ENCODE results near the gene SH3GL1. TPM values are rescaled to one million over a fixed set of nuclear protein-coding genes. Genes with fewer than 3 reads are reported as not detected.

SH3GL1 gene
- total and polyA plus RNA-seq, 2 experiments from 2014 or later: 73.1 to 89.5 TPM

GRCh38 chr19:4328243-4328990 is 71.9 kb downstream of the SH3GL1 start:
- Histone ChIP-seq H3K36me3 (ENCODE audit: insufficient read depth) (no peaks in the 10 kb centered on the region), H3K9me2 (ENCODE audit: insufficient read depth) (no peaks in the 10 kb centered on the region), H3K4me1 (ENCODE audit: insufficient read depth) (peaks cover 3% of the 10 kb centered on the region; the same call in 1 of the 2 replicates), H3K27ac (ENCODE audit: low read depth) (peak overlapping the region; percentile 84; the same call in 1 of the 2 replicates), H3K4me3 (peak overlapping the region; percentile 78), H3K79me2 (replicated peaks; ENCODE audit: insufficient read depth) (no peaks in the 10 kb centered on the region), H3F3A (replicated peaks; ENCODE audit: low read depth) (peaks cover 6% of the 10 kb centered on the region; the same call in 1 of the 2 replicates), H3K4me2 (peak overlapping the region; percentile 95), H4K20me1 (replicated peaks; ENCODE audit: insufficient read depth) (no peaks in the 10 kb centered on the region; the same call in 1 of the 2 replicates), H2AFZ (peak overlapping the region; percentile 85), H3K27me3 (ENCODE audit: insufficient read depth) (no peaks in the 10 kb centered on the region)
- DNase-seq (ENCODE audit: low spot score) (peak; percentile 96), ATAC-seq (peak; percentile 50)
- Mint-ChIP-seq H3K27ac (peak overlapping the region; percentile 87; the same call in 1 of the 2 replicates), H3K4me1 (peaks cover 18% of the 10 kb centered on the region), H3K4me3 (peak overlapping the region; percentile 86), H3K9me3 (no peaks in the 10 kb centered on the region), H3K36me3 (ENCODE audit: low read depth) (peaks cover 9% of the 10 kb centered on the region), H3K27me3 (ENCODE audit: insufficient read depth, low read depth, poor library complexity) (peaks cover 30% of the 10 kb centered on the region)
- peak; percentile 98 for TF ChIP-seq POLR2AphosphoS5 (IDR thresholded peaks at IDR 0.05; ENCODE audit: low read depth)
- no peak for TF ChIP-seq EZH2 (IDR thresholded peaks at IDR 0.05; ENCODE audit: low read depth, unreplicated experiment)
- TF ChIP-seq REST (IDR thresholded peaks at IDR 0.05; ENCODE audit: unreplicated experiment): no peak
- TF ChIP-seq STAT1 (IDR thresholded peaks at IDR 0.05; ENCODE audit: unreplicated experiment): peak; percentile 98
- no peak for TF ChIP-seq JUNB (IDR thresholded peaks at IDR 0.05; ENCODE audit: unreplicated experiment)
- TF ChIP-seq ZNF462 (CRISPR knock-in tag; IDR thresholded peaks at IDR 0.05): no peak
- no peak for TF ChIP-seq EZH2phosphoT487 (IDR thresholded peaks at IDR 0.05; ENCODE audit: unreplicated experiment)
- no peak for TF ChIP-seq ZNF331 (CRISPR knock-in tag; IDR thresholded peaks at IDR 0.05; ENCODE audit: low read depth)
- TF ChIP-seq CTCF (conservative IDR thresholded peaks at IDR 0.05; ENCODE audit: low read depth in 2 of 2): no peak
